Thymus (tissue), 11 donors: Measurements from ENCODE around the gene RAP1GAP. TPM values are rescaled to one million over a fixed set of nuclear protein-coding genes. Genes with fewer than 3 reads are reported as not detected.
"Not testable (repeated sequence)": the region's sequence is repeated elsewhere in the genome, so short reads cannot be mapped to it uniquely, and the experiment has no call there.

Experiments used
- DNase-seq, 9 donors: peaks; one replicate each; pipeline ENCODE4 v3.0.0-alpha.2; 2013; ENCODE audit warnings: low spot score in 9 of 9, low read depth in 6 of 9, missing footprints in 1 of 9
- H3K27ac ChIP-seq, 2 donors: one replicate each; pipeline ENCODE4 v1.5.1; 2013; ENCODE audit warnings: control low read depth in 1 of 2, low read depth in 1 of 2, low read length in 1 of 2, mild to moderate bottlenecking in 1 of 2, moderate library complexity in 1 of 2
- H3K27me3 ChIP-seq, 2 donors: one replicate each; pipeline ENCODE4 v1.5.1; 2013; ENCODE audit warnings: low read length in 1 of 2; ENCODE audit not compliant: control insufficient read depth in 2 of 2, insufficient read depth in 1 of 2
- H3K36me3 ChIP-seq, 2 donors: one replicate each; pipeline ENCODE4 v1.5.1; 2013; ENCODE audit warnings: low read length in 1 of 2, mild to moderate bottlenecking in 1 of 2, moderate library complexity in 1 of 2; ENCODE audit not compliant: control insufficient read depth in 2 of 2, insufficient read depth in 2 of 2
- H3K4me1 ChIP-seq, 2 donors: one replicate each; pipeline ENCODE4 v1.5.1; 2013; ENCODE audit warnings: low read length in 2 of 2; ENCODE audit not compliant: control insufficient read depth in 2 of 2, insufficient read depth in 2 of 2
- H3K4me3 ChIP-seq, 2 donors: one replicate each; pipeline ENCODE4 v1.5.1; 2013; ENCODE audit warnings: low read length in 2 of 2, control low read depth in 1 of 2, mild to moderate bottlenecking in 1 of 2
- H3K9me3 ChIP-seq, 2 donors: one replicate each; pipeline ENCODE4 v1.5.1; 2013; ENCODE audit warnings: low read length in 1 of 2, mild to moderate bottlenecking in 1 of 2; ENCODE audit not compliant: control insufficient read depth in 2 of 2, insufficient read depth in 1 of 2
- WGBS: extraction: QIAGEN DNeasy Blood & Tissue Kit; methylation state at CpG from one replicate; pipeline ENCODE4 v1.1.7; 2013; 5-methylcytosine and 5-hydroxymethylcytosine counted together
- polyA plus RNA-seq: library from polyadenylated mRNA; stranded (reverse); fragments of 200-250 nt; gene quantifications from one replicate; pipeline ENCODE4 v1.2.3, GENCODE V29; 2013
- total RNA-seq: library from RNA; stranded (reverse); fragments of 120-200 nt; gene quantifications from one replicate; pipeline ENCODE4 v1.2.4, GENCODE V29; 2013
- donor health status: healthy.

Gene RAP1GAP
- total and polyA plus RNA-seq, 2 donors: 1.6 to 3.5 TPM

- WGBS: 97% methylated on average over 9 of the region's 9 CpGs
- Histone ChIP-seq H3K4me3 (no peak overlapping the region), H3K27ac (no peak overlapping the region), H3K27me3 (no peaks in the 10 kb centered on the region), H3K4me1 (no peaks in the 10 kb centered on the region), H3K9me3 (no peaks in the 10 kb centered on the region), H3K36me3 (peaks cover 11 to 35% of the 10 kb centered on the region in 2 donors)
- DNase-seq: no peak
Observed at GRCh38 chr1:21681426-21681825, 12.3 kb upstream of the RAP1GAP start.

- Histone ChIP-seq H3K27ac (no peak overlapping the region), H3K4me1 (no peaks in the 10 kb centered on the region), H3K4me3 (no peak overlapping the region), H3K9me3 (no peaks in the 10 kb centered on the region), H3K27me3 (no peaks in the 10 kb centered on the region), H3K36me3 (peaks cover 10 to 33% of the 10 kb centered on the region in 2 donors)
- no peak for DNase-seq
- 94% methylated on average over 3 of the region's 3 CpGs for WGBS
Observed at GRCh38 chr1:21680918-21681317, 11.8 kb upstream of the RAP1GAP start.

- H3K9me3 ChIP-seq: no peaks in the 10 kb centered on the region
- no peak for DNase-seq
- no peak overlapping the region for H3K4me3 ChIP-seq
- H3K4me1 ChIP-seq: no peaks in the 10 kb centered on the region
- peaks cover 9 to 29% of the 10 kb centered on the region in 2 donors for H3K36me3 ChIP-seq
- no peak overlapping the region for H3K27ac ChIP-seq
- 98% methylated on average over 1 of the region's 1 CpG for WGBS
- H3K27me3 ChIP-seq: no peaks in the 10 kb centered on the region
Observed at GRCh38 chr1:21680381-21680780, 11.2 kb upstream of the RAP1GAP start.

GRCh38 chr1:21677168-21677567, 8.0 kb upstream of the RAP1GAP start:
- WGBS: 97% methylated on average over 6 of the region's 6 CpGs

GRCh38 chr1:21674957-21675356, 5.8 kb upstream of the RAP1GAP start:
- no peak overlapping the region for H3K4me3 ChIP-seq
- no peak overlapping the region for H3K27ac ChIP-seq
- peaks cover 0 to 7% of the 10 kb centered on the region in 2 donors for H3K4me1 ChIP-seq
- no peaks in the 10 kb centered on the region for H3K9me3 ChIP-seq
- 94% methylated on average over 10 of the region's 10 CpGs for WGBS
- no peak for DNase-seq
- peaks cover 5 to 26% of the 10 kb centered on the region in 2 donors for H3K27me3 ChIP-seq
- H3K36me3 ChIP-seq: peaks cover 0 to 7% of the 10 kb centered on the region in 2 donors

More at GRCh38 chr1:21677168-21677567, 8.0 kb upstream of the RAP1GAP start:
- H3K27ac ChIP-seq: no peak overlapping the region
- peaks cover 0 to 4% of the 10 kb centered on the region in 2 donors for H3K4me1 ChIP-seq
- no peak overlapping the region for H3K4me3 ChIP-seq
- peaks cover 0 to 20% of the 10 kb centered on the region in 2 donors for H3K36me3 ChIP-seq
- H3K9me3 ChIP-seq: no peaks in the 10 kb centered on the region
- peaks cover 0 to 4% of the 10 kb centered on the region in 2 donors for H3K27me3 ChIP-seq
- no peak for DNase-seq

- not testable (repeated sequence) for H3K36me3 ChIP-seq, DNase-seq, H3K27ac ChIP-seq, H3K9me3 ChIP-seq, H3K4me3 ChIP-seq
- peaks cover 8 to 13% of the 10 kb centered on the region in 2 donors for H3K4me1 ChIP-seq
- peaks cover 14 to 37% of the 10 kb centered on the region in 2 donors for H3K27me3 ChIP-seq
- whole genome bisulfite sequencing: 94% methylated on average over 7 of the region's 7 CpGs
Observed at GRCh38 chr1:21673853-21674252, 4.7 kb upstream of the RAP1GAP start.

GRCh38 chr1:21673277-21673780, 4.2 kb upstream of the RAP1GAP start:
- Histone ChIP-seq H3K4me1 (peaks cover 9 to 19% of the 10 kb centered on the region in 2 donors), H3K27ac (no peak overlapping the region), H3K36me3 (peaks cover 0 to 3% of the 10 kb centered on the region in 2 donors), H3K9me3 (no peaks in the 10 kb centered on the region), H3K27me3 (peaks cover 19 to 43% of the 10 kb centered on the region in 2 donors), H3K4me3 (no peak overlapping the region)
- 47% methylated on average over 9 of the region's 9 CpGs for WGBS
- no peak for DNase-seq

- peaks cover 25 to 49% of the 10 kb centered on the region in 2 donors for H3K27me3 ChIP-seq
- H3K9me3 ChIP-seq: no peaks in the 10 kb centered on the region
- no peak for DNase-seq
- WGBS: 88% methylated on average over 10 of the region's 10 CpGs
- peaks cover 0 to 3% of the 10 kb centered on the region in 2 donors for H3K36me3 ChIP-seq
- H3K27ac ChIP-seq: no peak overlapping the region
- H3K4me1 ChIP-seq: peaks cover 9 to 19% of the 10 kb centered on the region in 2 donors
- no peak overlapping the region for H3K4me3 ChIP-seq
Observed at GRCh38 chr1:21672478-21673276, 3.5 kb upstream of the RAP1GAP start.

- peaks cover 9 to 19% of the 10 kb centered on the region in 2 donors for H3K4me1 ChIP-seq
Observed at GRCh38 chr1:21671915-21672314, 2.8 kb upstream of the RAP1GAP start.

More at GRCh38 chr1:21671915-21672314, 2.8 kb upstream of the RAP1GAP start:
- H3K4me3 ChIP-seq: no peak overlapping the region
- DNase-seq: no peak
- peaks cover 26 to 57% of the 10 kb centered on the region in 2 donors for H3K27me3 ChIP-seq
- H3K9me3 ChIP-seq: no peaks in the 10 kb centered on the region
- peaks cover 0 to 1% of the 10 kb centered on the region in 2 donors for H3K36me3 ChIP-seq
- no peak overlapping the region for H3K27ac ChIP-seq
- WGBS: 84% methylated on average over 6 of the region's 6 CpGs
